PC-9 (cell line): Measurements from ENCODE around the gene MBP.

Experiments used
- EZH2 ChIP-seq: fragments of 200-600 bp; sonication (generic); IDR thresholded peaks from 2 replicates; pipeline ENCODE4 v1.8.0; 2017; ENCODE audit warnings: antibody characterized with exemption, low read depth
- TF ChIP-seq, protein P1 (sequence below): fragments of 200-600 bp; sonication (generic); conservative IDR thresholded peaks from 2 replicates; pipeline ENCODE4 v1.6.1; 2017; ENCODE audit warnings: mixed run types, antibody characterized with exemption, mild to moderate bottlenecking, moderate library complexity

- TF ChIP-seq, protein P1, sequence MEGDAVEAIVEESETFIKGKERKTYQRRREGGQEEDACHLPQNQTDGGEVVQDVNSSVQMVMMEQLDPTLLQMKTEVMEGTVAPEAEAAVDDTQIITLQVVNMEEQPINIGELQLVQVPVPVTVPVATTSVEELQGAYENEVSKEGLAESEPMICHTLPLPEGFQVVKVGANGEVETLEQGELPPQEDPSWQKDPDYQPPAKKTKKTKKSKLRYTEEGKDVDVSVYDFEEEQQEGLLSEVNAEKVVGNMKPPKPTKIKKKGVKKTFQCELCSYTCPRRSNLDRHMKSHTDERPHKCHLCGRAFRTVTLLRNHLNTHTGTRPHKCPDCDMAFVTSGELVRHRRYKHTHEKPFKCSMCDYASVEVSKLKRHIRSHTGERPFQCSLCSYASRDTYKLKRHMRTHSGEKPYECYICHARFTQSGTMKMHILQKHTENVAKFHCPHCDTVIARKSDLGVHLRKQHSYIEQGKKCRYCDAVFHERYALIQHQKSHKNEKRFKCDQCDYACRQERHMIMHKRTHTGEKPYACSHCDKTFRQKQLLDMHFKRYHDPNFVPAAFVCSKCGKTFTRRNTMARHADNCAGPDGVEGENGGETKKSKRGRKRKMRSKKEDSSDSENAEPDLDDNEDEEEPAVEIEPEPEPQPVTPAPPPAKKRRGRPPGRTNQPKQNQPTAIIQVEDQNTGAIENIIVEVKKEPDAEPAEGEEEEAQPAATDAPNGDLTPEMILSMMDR: no peak
- TF ChIP-seq EZH2: no peak
Measured at GRCh38 chr18:77114415-77115191, 18.0 kb downstream of the MBP start.
